H1 (cell line): ENCODE measurements around the gene BBS9.

Experiments
- BCL11A ChIP-seq, 2 experiments: IDR thresholded peaks; one replicate each; pipeline ENCODE4 v1.6.1; 2011; ENCODE audit warnings: low read depth in 2 of 2, low read length in 2 of 2, mild to moderate bottlenecking in 2 of 2
- EP300 ChIP-seq, 2 experiments: IDR thresholded peaks; 1 replicate in 1 of 2; 2 replicates in 1 of 2; pipeline ENCODE4 v1.6.1; 2011 to 2012; ENCODE audit warnings: low read depth in 2 of 2, low read length in 2 of 2, mild to moderate bottlenecking in 2 of 2, borderline replicate concordance in 1 of 2, inconsistent platforms in 1 of 2, moderate library complexity in 1 of 2
- JUND ChIP-seq: IDR thresholded peaks from 2 replicates; pipeline ENCODE4 v1.6.1; 2011; ENCODE audit warnings: mild to moderate bottlenecking, improper control_type of control experiment, low read length
- POLR2A ChIP-seq, 2 experiments: IDR thresholded peaks; 1 replicate in 1 of 2; 2 replicates in 1 of 2; pipeline ENCODE4 v1.6.1; 2011; ENCODE audit warnings: low read depth in 2 of 2, low read length in 2 of 2, mild to moderate bottlenecking in 2 of 2; ENCODE audit errors: control extremely low read depth in 1 of 2
- POLR2AphosphoS5 ChIP-seq: IDR thresholded peaks from 2 replicates; pipeline ENCODE4 v1.6.1; 2011; ENCODE audit warnings: low read depth, low read length
- RFX5 ChIP-seq: IDR thresholded peaks from 2 replicates; pipeline ENCODE4 v1.6.1; 2011; ENCODE audit warnings: low read depth, low read length, improper control_type of control experiment, borderline replicate concordance
- TEAD4 ChIP-seq: IDR thresholded peaks from 2 replicates; pipeline ENCODE4 v1.6.1; 2012; ENCODE audit warnings: low read depth, low read length, inconsistent platforms, mixed read lengths
- TF ChIP-seq, protein P1 (sequence below), 3 experiments: IDR thresholded peaks; 1 replicate in 2 of 3; 2 replicates in 1 of 3; pipeline versions ENCODE4 v1.5.1 to v1.6.1; 2011; ENCODE audit warnings: low read length in 3 of 3, mild to moderate bottlenecking in 3 of 3, inconsistent platforms in 2 of 3, low read depth in 1 of 3, moderate library complexity in 1 of 3; ENCODE audit not compliant: insufficient read depth in 1 of 3; ENCODE audit errors: control extremely low read depth in 1 of 3
- TF ChIP-seq, protein P2 (sequence below): fragments of 300-600 bp; sonication (generic); IDR thresholded peaks from 2 replicates; pipeline ENCODE4 v1.7.1; 2012; ENCODE audit warnings: low read length, moderate library complexity, mild to moderate bottlenecking, inconsistent platforms; ENCODE audit not compliant: insufficient replicate concordance

DNA sequence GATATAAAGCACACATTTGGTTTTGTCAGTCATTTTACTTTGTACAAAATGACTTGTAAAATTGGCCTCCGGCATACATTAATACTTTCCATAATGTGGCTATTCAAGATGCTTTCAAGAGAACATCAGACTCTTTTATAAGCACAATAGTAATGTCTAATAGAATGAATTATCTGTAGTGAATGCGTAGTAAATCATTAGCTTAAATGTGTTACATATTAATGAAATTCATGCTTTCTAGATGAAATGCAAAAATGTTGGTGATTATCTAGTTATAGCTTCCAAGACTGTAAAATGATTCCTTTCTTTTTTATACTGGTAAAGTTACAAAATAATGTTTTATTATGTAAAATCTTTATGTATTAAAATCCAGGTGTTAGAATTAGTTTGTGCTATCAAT, 144.0 kb downstream of the BBS9 start:
- TF ChIP-seq, protein P1, sequence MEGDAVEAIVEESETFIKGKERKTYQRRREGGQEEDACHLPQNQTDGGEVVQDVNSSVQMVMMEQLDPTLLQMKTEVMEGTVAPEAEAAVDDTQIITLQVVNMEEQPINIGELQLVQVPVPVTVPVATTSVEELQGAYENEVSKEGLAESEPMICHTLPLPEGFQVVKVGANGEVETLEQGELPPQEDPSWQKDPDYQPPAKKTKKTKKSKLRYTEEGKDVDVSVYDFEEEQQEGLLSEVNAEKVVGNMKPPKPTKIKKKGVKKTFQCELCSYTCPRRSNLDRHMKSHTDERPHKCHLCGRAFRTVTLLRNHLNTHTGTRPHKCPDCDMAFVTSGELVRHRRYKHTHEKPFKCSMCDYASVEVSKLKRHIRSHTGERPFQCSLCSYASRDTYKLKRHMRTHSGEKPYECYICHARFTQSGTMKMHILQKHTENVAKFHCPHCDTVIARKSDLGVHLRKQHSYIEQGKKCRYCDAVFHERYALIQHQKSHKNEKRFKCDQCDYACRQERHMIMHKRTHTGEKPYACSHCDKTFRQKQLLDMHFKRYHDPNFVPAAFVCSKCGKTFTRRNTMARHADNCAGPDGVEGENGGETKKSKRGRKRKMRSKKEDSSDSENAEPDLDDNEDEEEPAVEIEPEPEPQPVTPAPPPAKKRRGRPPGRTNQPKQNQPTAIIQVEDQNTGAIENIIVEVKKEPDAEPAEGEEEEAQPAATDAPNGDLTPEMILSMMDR (IDR thresholded peaks at IDR 0.05; ENCODE audit: control extremely low read depth in 1 of 3, insufficient read depth in 1 of 3, low read depth in 1 of 3, low read length in 3 of 3), result no peak
- TF ChIP-seq POLR2AphosphoS5 (no peak), EP300 (IDR thresholded peaks at IDR 0.05; ENCODE audit: borderline replicate concordance in 1 of 2, low read depth in 2 of 2, low read length in 2 of 2) (no peak), JUND (no peak), RFX5 (no peak), TEAD4 (no peak), BCL11A (IDR thresholded peaks at IDR 0.05; ENCODE audit: low read depth in 2 of 2, low read length in 2 of 2) (no peak), POLR2A (IDR thresholded peaks at IDR 0.05; ENCODE audit: control extremely low read depth in 1 of 2, low read depth in 2 of 2, low read length in 2 of 2) (no peak)
- TF ChIP-seq, protein P2, sequence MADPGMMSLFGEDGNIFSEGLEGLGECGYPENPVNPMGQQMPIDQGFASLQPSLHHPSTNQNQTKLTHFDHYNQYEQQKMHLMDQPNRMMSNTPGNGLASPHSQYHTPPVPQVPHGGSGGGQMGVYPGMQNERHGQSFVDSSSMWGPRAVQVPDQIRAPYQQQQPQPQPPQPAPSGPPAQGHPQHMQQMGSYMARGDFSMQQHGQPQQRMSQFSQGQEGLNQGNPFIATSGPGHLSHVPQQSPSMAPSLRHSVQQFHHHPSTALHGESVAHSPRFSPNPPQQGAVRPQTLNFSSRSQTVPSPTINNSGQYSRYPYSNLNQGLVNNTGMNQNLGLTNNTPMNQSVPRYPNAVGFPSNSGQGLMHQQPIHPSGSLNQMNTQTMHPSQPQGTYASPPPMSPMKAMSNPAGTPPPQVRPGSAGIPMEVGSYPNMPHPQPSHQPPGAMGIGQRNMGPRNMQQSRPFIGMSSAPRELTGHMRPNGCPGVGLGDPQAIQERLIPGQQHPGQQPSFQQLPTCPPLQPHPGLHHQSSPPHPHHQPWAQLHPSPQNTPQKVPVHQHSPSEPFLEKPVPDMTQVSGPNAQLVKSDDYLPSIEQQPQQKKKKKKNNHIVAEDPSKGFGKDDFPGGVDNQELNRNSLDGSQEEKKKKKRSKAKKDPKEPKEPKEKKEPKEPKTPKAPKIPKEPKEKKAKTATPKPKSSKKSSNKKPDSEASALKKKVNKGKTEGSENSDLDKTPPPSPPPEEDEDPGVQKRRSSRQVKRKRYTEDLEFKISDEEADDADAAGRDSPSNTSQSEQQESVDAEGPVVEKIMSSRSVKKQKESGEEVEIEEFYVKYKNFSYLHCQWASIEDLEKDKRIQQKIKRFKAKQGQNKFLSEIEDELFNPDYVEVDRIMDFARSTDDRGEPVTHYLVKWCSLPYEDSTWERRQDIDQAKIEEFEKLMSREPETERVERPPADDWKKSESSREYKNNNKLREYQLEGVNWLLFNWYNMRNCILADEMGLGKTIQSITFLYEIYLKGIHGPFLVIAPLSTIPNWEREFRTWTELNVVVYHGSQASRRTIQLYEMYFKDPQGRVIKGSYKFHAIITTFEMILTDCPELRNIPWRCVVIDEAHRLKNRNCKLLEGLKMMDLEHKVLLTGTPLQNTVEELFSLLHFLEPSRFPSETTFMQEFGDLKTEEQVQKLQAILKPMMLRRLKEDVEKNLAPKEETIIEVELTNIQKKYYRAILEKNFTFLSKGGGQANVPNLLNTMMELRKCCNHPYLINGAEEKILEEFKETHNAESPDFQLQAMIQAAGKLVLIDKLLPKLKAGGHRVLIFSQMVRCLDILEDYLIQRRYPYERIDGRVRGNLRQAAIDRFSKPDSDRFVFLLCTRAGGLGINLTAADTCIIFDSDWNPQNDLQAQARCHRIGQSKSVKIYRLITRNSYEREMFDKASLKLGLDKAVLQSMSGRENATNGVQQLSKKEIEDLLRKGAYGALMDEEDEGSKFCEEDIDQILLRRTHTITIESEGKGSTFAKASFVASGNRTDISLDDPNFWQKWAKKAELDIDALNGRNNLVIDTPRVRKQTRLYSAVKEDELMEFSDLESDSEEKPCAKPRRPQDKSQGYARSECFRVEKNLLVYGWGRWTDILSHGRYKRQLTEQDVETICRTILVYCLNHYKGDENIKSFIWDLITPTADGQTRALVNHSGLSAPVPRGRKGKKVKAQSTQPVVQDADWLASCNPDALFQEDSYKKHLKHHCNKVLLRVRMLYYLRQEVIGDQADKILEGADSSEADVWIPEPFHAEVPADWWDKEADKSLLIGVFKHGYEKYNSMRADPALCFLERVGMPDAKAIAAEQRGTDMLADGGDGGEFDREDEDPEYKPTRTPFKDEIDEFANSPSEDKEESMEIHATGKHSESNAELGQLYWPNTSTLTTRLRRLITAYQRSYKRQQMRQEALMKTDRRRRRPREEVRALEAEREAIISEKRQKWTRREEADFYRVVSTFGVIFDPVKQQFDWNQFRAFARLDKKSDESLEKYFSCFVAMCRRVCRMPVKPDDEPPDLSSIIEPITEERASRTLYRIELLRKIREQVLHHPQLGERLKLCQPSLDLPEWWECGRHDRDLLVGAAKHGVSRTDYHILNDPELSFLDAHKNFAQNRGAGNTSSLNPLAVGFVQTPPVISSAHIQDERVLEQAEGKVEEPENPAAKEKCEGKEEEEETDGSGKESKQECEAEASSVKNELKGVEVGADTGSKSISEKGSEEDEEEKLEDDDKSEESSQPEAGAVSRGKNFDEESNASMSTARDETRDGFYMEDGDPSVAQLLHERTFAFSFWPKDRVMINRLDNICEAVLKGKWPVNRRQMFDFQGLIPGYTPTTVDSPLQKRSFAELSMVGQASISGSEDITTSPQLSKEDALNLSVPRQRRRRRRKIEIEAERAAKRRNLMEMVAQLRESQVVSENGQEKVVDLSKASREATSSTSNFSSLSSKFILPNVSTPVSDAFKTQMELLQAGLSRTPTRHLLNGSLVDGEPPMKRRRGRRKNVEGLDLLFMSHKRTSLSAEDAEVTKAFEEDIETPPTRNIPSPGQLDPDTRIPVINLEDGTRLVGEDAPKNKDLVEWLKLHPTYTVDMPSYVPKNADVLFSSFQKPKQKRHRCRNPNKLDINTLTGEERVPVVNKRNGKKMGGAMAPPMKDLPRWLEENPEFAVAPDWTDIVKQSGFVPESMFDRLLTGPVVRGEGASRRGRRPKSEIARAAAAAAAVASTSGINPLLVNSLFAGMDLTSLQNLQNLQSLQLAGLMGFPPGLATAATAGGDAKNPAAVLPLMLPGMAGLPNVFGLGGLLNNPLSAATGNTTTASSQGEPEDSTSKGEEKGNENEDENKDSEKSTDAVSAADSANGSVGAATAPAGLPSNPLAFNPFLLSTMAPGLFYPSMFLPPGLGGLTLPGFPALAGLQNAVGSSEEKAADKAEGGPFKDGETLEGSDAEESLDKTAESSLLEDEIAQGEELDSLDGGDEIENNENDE, result no peak
